Caco-2 (cell line): ENCODE data around the gene JPH2. TPM values are rescaled to one million over a fixed set of nuclear protein-coding genes. Genes with fewer than 3 reads are reported as not detected.

Experiments used
- BruUV-seq: library from RNA; stranded (reverse); fragments of 400-500 nt; replicated peaks from 2 replicates; lab custom pipeline; 2021; lab: Mats Ljungman, UMichigan
- CTCF ChIA-PET: fragments of 300-600 bp; sonication (Branson Sonifier 250); formaldehyde crosslinking; loops from one replicate; lab custom pipeline; 2022; ENCODE audit warnings: antibody characterized with exemption; lab: Charles Lee
- POLR2A ChIA-PET: fragments of 300-600 bp; sonication (Branson Sonifier 250); formaldehyde crosslinking; loops from one replicate; lab custom pipeline; 2022; ENCODE audit warnings: antibody characterized with exemption; lab: Charles Lee
- DNase-seq, 2 experiments: peaks; one replicate each; pipeline versions ENCODE4 v3.0.0 to v3.0.0-alpha.2; 2020 to 2022
- H3K27me3 ChIP-seq: replicated peaks from 2 replicates; pipeline ENCODE4 v1.6.0; 2011; ENCODE audit warnings: low read length; ENCODE audit not compliant: control insufficient read depth, insufficient read depth
- H3K36me3 ChIP-seq: 2 replicates; pipeline ENCODE4 v1.5.1; 2011; ENCODE audit warnings: low read length; ENCODE audit not compliant: control insufficient read depth, insufficient read depth
- H3K4me1 ChIP-seq: fragments of 250-450 bp; sonication (Bioruptor Pico); 2 replicates; pipeline ENCODE4 v1.5.1; 2020; ENCODE audit warnings: mild to moderate bottlenecking
- H3K4me3 ChIP-seq: 2 replicates; pipeline ENCODE4 v1.5.1; 2011; ENCODE audit warnings: low read depth, mild to moderate bottlenecking, control low read depth, low read length
- H3K9me3 ChIP-seq: fragments of 250-450 bp; sonication (Bioruptor Pico); 2 replicates; pipeline ENCODE4 v1.5.1; 2020; ENCODE audit warnings: mild to moderate bottlenecking, moderate library complexity
- H3K27ac Mint-ChIP-seq: one replicate; pipeline ENCODE4 v1.8.0; 2022; ENCODE audit warnings: mixed read lengths; ENCODE audit not compliant: unreplicated experiment
- H3K27me3 Mint-ChIP-seq: one replicate; pipeline ENCODE4 v1.8.0; 2022; ENCODE audit warnings: mixed read lengths; ENCODE audit not compliant: insufficient read depth, unreplicated experiment
- H3K36me3 Mint-ChIP-seq: one replicate; pipeline ENCODE4 v1.8.0; 2022; ENCODE audit warnings: mild to moderate bottlenecking, mixed read lengths; ENCODE audit not compliant: insufficient read depth, unreplicated experiment
- H3K4me1 Mint-ChIP-seq: one replicate; pipeline ENCODE4 v1.8.0; 2022; ENCODE audit warnings: low read depth, mixed read lengths; ENCODE audit not compliant: unreplicated experiment
- H3K4me3 Mint-ChIP-seq: one replicate; pipeline ENCODE4 v1.8.0; 2022; ENCODE audit warnings: mild to moderate bottlenecking, moderate library complexity, mixed read lengths; ENCODE audit not compliant: unreplicated experiment
- H3K9me3 Mint-ChIP-seq: one replicate; pipeline ENCODE4 v1.8.0; 2022; ENCODE audit warnings: mixed read lengths; ENCODE audit not compliant: unreplicated experiment
- CTCF ChIP-seq, 2 experiments: fragments of 200-600 bp in 1 of 2; IDR thresholded peaks; 1 replicate in 1 of 2; 2 replicates in 1 of 2; pipeline versions ENCODE4 v1.5.1 to v1.8.0; 2011 to 2022; ENCODE audit warnings: antibody characterized with exemption in 1 of 2, control low read depth in 1 of 2, inconsistent platforms in 1 of 2, low read depth in 1 of 2, low read length in 1 of 2, mild to moderate bottlenecking in 1 of 2, moderate library complexity in 1 of 2; ENCODE audit not compliant: insufficient read depth in 1 of 2, severe bottlenecking in 1 of 2, unreplicated experiment in 1 of 2
- intact Hi-C: fragments of 100-400 bp; cut with micrococcal nuclease; formaldehyde crosslinking; loops from one replicate; pipeline ENCODE4 v1.10.0; 2022; ENCODE audit not compliant: unreplicated experiment
- total RNA-seq: library from RNA; stranded (reverse); gene quantifications from 2 replicates; pipeline ENCODE4 v1.2.3, GENCODE V29; 2022

Gene JPH2
- total RNA-seq, 1 experiment from 2014 or later: 10.5 TPM

- H3K36me3 Mint-ChIP-seq: no peaks in the 10 kb centered on the region
- BruUV-seq: no TSS peak
- peak in 1 of 2 experiments; percentile 33 for DNase-seq
- Histone ChIP-seq H3K9me3 (no peaks in the 10 kb centered on the region; the same call in 1 of the 2 replicates), H3K4me1 (no peaks in the 10 kb centered on the region), H3K4me3 (no peak overlapping the region), H3K36me3 (no peaks in the 10 kb centered on the region), H3K27me3 (peaks cover 3% of the 10 kb centered on the region)
- H3K27me3 Mint-ChIP-seq: peaks cover 50% of the 10 kb centered on the region
- TF ChIP-seq CTCF (IDR thresholded peaks at IDR 0.05; ENCODE audit: insufficient read depth in 1 of 2, low read depth in 1 of 2, low read length in 1 of 2, severe bottlenecking in 1 of 2, unreplicated experiment in 1 of 2): no peak
- no peaks in the 10 kb centered on the region for H3K9me3 Mint-ChIP-seq
- no peak overlapping the region for H3K4me3 Mint-ChIP-seq
- intact Hi-C loops: no loop called here
- H3K27ac Mint-ChIP-seq: no peak overlapping the region
- POLR2A ChIA-PET: no interaction called here
- no peaks in the 10 kb centered on the region for H3K4me1 Mint-ChIP-seq
- CTCF ChIA-PET: no interaction called here
These were observed 122.2 kb downstream of the JPH2 start for GRCh38 chr20:44064501-44065400.

Other genes with a start within 250 kb of the JPH2 start
- gene OSER1, start 23.6 kb upstream of the JPH2 start, total RNA-seq: 79.7 and 82.3 TPM in 2 replicates
- gene GDAP1L1, start 60.1 kb upstream of the JPH2 start, total RNA-seq: 2.5 and 4.2 TPM in 2 replicates
- gene FITM2, start 124.0 kb upstream of the JPH2 start, total RNA-seq: 13.9 and 14.4 TPM in 2 replicates
- gene R3HDML, start 149.9 kb upstream of the JPH2 start, total RNA-seq: not detected in 2 replicates
- gene HNF4A, start 168.5 kb upstream of the JPH2 start, total RNA-seq: 256 and 292 TPM in 2 replicates